ENCODE measurements around the gene MTCL1. TPM values are rescaled to one million over a fixed set of nuclear protein-coding genes. Genes with fewer than 3 reads are reported as not detected.

Gene MTCL1
- polyA plus RNA-seq, 3 donors: not detected

GRCh38 chr18:8854550-8854949 is 149.2 kb downstream of the MTCL1 start:
- WGBS (ENCODE audit: insufficient coverage): 60% methylated on average over 3 of the region's 4 CpGs

GRCh38 chr18:8854962-8855361 is 149.6 kb downstream of the MTCL1 start:
- no peak overlapping the region for H3K9ac ChIP-seq (ENCODE audit: insufficient read depth, low read length, poor library complexity, severe bottlenecking)
- intact Hi-C loops (cut with micrococcal nuclease): no loop called here
- no peak overlapping the region for H3K27ac Mint-ChIP-seq
- H3K27me3 ChIP-seq (ENCODE audit: control insufficient read depth in 2 of 2, insufficient read depth in 2 of 2, low read length in 2 of 2): no peaks in the 10 kb centered on the region
- H3K9me3 ChIP-seq (replicated peaks in 1 of 2; ENCODE audit: control insufficient read depth in 1 of 2, insufficient read depth in 1 of 2, low read length in 2 of 2): no peaks in the 10 kb centered on the region
- no peaks in the 10 kb centered on the region for H3K79me2 ChIP-seq (ENCODE audit: insufficient read depth, low read length)
- no peaks in the 10 kb centered on the region for H4K20me1 ChIP-seq (ENCODE audit: insufficient read depth, low read length)
- DNase-seq: no peak
- H3K27ac ChIP-seq (ENCODE audit: low read depth in 1 of 2, low read length in 2 of 2): no peak overlapping the region
- no peaks in the 10 kb centered on the region for H3K4me1 ChIP-seq (ENCODE audit: control insufficient read depth in 1 of 2, insufficient read depth in 2 of 2, low read length in 2 of 2)
- no peaks in the 10 kb centered on the region for H3K4me1 Mint-ChIP-seq
- no peak overlapping the region for H3K4me2 ChIP-seq (replicated peaks; ENCODE audit: extremely low read depth, low read length, poor library complexity, severe bottlenecking)
- H2AFZ ChIP-seq (ENCODE audit: insufficient read depth, low read depth, low read length, poor library complexity, severe bottlenecking): no peak overlapping the region
- TF ChIP-seq CTCF (IDR thresholded peaks at IDR 0.05): no peak
- H3K27me3 Mint-ChIP-seq (ENCODE audit: low read depth in 3 of 3): peaks cover 0 to 7% (median 4%) of the 10 kb centered on the region in 3 donors
- H3K36me3 Mint-ChIP-seq: no peaks in the 10 kb centered on the region
- 86% methylated on average over 1 of the region's 2 CpGs for WGBS (ENCODE audit: insufficient coverage)
- H3K9me3 Mint-ChIP-seq: peaks cover 2 to 5% (median 2%) of the 10 kb centered on the region in 7 donors
- H3K4me3 Mint-ChIP-seq: no peak overlapping the region
- no peaks in the 10 kb centered on the region for H3K36me3 ChIP-seq (replicated peaks in 1 of 2; ENCODE audit: control insufficient read depth in 1 of 2, insufficient read depth in 2 of 2, low read length in 2 of 2)
- no peak overlapping the region for H3K4me3 ChIP-seq (replicated peaks in 1 of 3; ENCODE audit: low read depth in 2 of 3, low read length in 3 of 3)

More at GRCh38 chr18:8854550-8854949, 149.2 kb downstream of the MTCL1 start:
- no peak for TF ChIP-seq CTCF (IDR thresholded peaks at IDR 0.05)
- Histone ChIP-seq H3K9ac (ENCODE audit: insufficient read depth, low read length, poor library complexity, severe bottlenecking) (no peak overlapping the region), H3K9me3 (replicated peaks in 1 of 2; ENCODE audit: control insufficient read depth in 1 of 2, insufficient read depth in 1 of 2, low read length in 2 of 2) (no peaks in the 10 kb centered on the region), H3K36me3 (replicated peaks in 1 of 2; ENCODE audit: control insufficient read depth in 1 of 2, insufficient read depth in 2 of 2, low read length in 2 of 2) (no peaks in the 10 kb centered on the region), H3K27ac (ENCODE audit: low read depth in 1 of 2, low read length in 2 of 2) (no peak overlapping the region), H3K4me1 (ENCODE audit: control insufficient read depth in 1 of 2, insufficient read depth in 2 of 2, low read length in 2 of 2) (no peaks in the 10 kb centered on the region), H3K4me2 (replicated peaks; ENCODE audit: extremely low read depth, low read length, poor library complexity, severe bottlenecking) (no peak overlapping the region), H3K27me3 (ENCODE audit: control insufficient read depth in 2 of 2, insufficient read depth in 2 of 2, low read length in 2 of 2) (no peaks in the 10 kb centered on the region), H2AFZ (ENCODE audit: insufficient read depth, low read depth, low read length, poor library complexity, severe bottlenecking) (no peak overlapping the region), H3K4me3 (replicated peaks in 1 of 3; ENCODE audit: low read depth in 2 of 3, low read length in 3 of 3) (no peak overlapping the region), H3K79me2 (ENCODE audit: insufficient read depth, low read length) (no peaks in the 10 kb centered on the region), H4K20me1 (ENCODE audit: insufficient read depth, low read length) (no peaks in the 10 kb centered on the region)
- DNase-seq: no peak
- Mint-ChIP-seq H3K27me3 (ENCODE audit: low read depth in 3 of 3) (peaks cover 0 to 7% (median 4%) of the 10 kb centered on the region in 3 donors), H3K4me1 (no peaks in the 10 kb centered on the region), H3K27ac (no peak overlapping the region), H3K36me3 (no peaks in the 10 kb centered on the region), H3K9me3 (peaks cover 2 to 6% (median 4%) of the 10 kb centered on the region in 7 donors), H3K4me3 (no peak overlapping the region)
- intact Hi-C loops (cut with micrococcal nuclease): no loop called here
